Stimulated activated CD8-positive, alpha-beta memory T cell treated with anti-CD3 and anti-CD28 coated beads, Interleukin-4, amount 100 ng/mL, for 1 hour (primary cell): ENCODE results near the gene SUSD3.
"Not testable (repeated sequence)": the region's sequence is repeated elsewhere in the genome, so short reads cannot be mapped to it uniquely, and the experiment has no call there.

Experiments
- DNase-seq, 2 donors: peaks; one replicate each; pipeline ENCODE4 v3.0.0-alpha.2; 2020; ENCODE audit warnings: low read depth in 2 of 2, low spot score in 1 of 2

The SUSD3 gene

DNA sequence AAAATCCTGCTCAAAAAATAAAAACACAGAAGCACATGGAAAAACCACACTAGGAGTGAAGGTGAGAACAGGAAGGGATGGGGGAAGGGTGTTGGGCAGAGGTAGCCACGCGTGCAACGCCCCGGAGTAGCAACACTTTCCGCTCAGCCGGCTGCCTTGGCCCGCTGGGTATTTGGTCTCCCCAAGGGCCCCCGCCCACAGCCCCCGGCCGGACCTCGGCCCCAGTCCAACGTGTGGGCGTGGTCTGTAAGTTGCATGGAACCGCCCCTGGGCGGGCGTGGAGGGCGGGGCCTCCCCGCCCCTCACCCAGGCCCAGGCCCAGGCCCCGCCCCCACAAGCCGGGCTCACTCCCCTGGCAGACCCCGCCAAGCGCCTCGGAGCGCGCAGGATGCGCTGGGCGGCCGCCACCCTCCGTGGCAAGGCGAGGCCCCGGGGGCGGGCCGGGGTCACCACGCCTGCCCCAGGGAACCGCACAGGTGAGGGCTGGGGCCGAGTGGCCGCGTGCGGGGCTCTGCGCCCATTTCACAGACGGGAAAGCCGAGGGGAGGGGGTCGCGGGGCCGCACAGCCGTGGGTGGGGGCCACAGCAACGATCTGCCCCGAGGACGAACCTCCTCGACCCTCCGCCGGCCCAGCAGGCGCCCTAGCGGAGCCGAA lies at the start of gene SUSD3:
SUSD3 (plus strand) TSS at position 347 of the 656 bp plus-strand sequence; CDS start at position 389, 42 bp downstream.
- peak in 1 of 2 donors; percentile 25 for DNase-seq

DNA sequence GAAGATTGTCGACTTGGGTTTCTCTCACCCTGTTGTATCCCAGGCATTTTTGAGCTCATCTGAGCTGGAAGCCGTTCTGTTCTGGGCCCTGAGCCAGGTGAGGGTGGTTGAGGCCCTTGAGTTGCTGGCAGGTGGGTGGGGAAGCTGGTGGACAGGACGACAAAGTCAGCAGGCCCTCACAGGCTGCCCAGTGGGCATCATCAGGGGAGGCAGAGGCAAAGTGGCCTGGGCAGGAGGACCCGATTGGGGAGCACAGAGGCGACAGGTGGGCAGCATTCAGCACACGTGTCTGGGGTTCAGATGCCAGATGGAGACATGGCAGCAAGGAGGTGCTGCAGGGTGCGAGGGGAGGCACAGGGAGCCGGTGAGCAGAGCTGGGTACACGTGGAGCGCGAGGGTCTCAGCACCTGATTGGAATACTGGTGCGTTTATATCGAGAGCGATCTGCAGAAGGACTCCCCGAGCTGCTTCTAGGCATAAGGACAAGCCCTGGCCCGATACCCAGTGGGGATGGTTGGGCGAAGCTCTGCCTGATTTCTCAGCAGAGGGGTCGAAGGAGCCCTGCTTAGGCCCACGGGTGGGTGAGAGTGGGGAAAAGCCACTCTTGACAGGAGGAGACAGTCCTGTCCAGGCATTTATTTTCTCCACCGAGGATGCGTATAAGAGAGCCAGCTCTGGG lies 49.0 kb upstream of the SUSD3 start:
- DNase-seq: no peak

DNA sequence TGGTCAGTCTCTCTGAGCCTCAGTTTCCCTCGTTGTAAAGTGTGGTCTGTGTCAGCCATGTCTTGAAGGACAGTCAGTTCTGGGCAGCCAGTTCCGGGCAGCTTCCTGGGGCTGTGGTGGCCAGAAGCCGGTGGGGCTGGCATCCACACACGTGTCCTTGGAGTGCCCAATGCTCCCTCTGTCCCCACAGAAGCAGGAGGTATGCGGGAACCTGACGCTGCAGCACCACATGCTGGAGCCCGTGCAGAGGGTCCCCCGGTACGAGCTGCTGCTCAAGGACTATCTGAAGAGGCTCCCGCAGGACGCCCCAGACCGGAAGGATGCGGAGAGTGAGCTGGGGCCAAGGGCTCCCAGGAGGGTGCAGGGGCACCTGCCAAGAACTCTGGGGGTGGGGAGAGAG lies 48.4 kb upstream of the SUSD3 start:
- DNase-seq: no peak

DNA sequence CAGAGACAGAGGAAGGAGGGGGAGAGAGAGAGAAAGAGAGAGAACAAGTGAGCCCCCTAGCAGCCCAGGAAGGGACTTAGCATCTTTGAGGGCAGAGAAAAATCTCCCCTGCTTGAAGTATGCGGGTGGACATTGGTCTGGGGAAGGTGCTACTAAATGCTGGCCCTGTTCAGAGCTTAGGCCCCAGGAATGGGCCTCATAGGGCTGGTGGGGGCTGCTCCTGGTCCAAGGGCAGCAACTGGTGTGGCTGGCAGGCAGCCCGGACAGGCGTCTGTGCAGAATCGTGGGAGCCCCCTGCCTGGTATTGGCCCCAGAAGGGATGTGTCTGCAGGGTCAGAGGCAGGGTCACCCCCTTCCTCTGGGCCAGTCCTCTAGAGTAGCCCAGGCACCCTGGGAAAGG lies 47.8 kb upstream of the SUSD3 start:
- DNase-seq: no peak

DNA sequence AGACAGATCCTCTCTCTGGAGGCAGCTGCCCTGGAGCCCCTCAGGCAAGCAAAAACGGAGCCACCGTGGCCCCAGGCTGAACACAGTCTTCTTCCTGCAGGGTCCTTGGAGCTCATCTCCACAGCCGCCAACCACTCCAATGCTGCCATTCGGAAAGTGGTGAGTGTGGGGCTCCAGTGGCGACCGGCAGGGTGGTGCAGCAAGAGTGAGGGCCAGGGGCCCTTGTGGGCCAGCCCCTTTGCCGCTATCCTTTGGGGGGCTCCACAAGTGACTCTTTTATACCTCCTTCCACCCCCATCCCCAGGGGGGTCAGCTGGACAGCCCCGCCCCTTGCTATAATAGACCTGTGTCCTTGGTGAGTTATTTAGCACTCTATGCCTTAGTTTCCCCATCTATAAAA lies 47.4 kb upstream of the SUSD3 start:
- no peak for DNase-seq

DNA sequence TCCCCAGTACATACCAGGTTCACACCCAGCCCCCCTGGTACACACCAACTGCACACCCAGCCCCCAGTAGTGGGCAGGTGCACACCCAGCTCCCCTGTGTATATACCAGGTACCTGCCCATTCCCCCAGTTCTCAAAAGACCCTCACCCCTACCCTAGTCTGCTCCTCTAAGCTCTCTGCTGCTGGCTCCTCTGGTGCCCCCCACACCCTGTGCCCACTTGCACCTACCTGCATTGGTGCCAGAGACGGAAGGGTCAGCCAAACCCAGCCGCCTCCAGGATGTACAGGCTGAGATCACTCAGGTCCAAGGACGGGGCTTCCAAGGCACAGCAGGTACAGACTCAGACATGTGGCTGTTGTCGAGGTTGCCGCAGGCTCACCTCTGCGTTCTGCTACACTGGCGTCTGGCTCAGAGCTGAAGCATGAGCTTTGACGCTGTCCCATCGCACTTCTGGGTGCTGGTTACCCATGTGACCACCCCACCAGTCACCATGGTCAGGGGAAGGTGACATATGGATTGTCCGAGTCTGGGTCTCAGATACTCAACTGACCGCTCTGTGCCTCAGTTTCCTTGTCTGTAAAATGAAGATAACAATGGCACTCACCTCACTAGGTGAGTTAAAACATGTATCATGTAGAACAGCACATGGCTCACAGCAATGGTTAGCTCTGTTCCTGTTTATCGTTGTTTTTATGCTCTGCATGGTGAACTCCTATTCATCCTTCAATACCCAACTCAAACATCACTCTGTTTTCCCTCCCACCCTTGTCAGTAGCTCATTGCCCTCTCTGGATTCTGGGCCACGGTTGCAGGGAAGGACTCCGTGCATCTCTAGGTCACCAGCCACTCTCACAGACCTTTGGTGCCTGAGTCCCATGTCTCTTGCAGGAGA lies 45.3 kb upstream of the SUSD3 start:
- no peak for DNase-seq

DNA sequence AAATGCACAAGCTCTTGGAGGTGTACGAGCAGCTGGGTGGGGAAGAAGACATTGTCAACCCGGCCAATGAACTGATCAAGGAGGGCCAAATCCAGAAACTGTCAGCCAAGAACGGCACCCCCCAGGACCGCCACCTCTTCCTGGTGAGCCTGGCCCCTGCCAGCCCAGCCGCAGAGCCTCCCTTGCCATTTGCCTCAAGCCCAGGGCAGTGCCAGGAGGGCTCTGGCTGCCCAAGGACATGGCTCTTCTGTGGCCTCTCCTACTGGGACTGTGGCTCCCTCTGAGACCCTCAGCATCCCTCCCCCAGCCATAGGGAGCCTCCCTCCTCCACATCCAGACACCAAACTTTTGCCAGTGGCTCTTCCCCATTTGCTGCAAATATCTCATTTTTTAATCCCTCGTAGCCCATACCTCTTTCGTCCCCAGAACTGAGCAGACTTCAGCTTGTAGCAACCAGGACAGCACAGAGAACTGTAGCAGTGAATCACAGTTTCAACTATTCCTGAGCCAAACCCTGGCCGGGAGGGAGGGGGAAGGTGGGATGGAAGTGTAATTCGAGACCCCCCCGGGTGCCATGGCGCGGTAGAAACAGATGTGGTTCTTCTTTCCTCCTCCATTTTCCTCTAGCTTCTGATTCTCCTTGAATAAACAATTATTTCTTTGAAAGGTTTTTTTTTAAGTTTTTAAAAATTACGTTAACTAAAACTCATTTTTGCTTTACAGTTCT lies 44.5 kb upstream of the SUSD3 start:
- no peak for DNase-seq

DNA sequence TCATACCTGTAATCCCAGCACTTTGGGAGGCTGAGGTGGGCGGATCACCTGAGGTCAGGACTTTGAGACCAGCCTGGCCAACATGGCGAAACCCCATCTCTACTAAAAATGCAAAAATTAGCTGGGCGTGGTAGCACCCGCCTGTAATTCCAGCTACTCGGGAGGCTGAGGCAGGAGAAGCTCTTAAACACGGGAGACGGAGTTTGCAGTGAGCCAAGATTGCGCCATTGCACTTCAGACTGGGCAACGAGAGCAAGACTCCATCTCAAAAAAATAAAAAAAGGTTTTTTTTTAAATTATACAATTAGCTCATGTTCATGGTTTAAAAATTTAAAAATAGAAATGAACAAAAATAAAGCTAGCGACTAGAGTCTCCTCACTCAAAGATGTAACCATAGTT lies 43.3 kb upstream of the SUSD3 start:
- not testable (repeated sequence) for DNase-seq

DNA sequence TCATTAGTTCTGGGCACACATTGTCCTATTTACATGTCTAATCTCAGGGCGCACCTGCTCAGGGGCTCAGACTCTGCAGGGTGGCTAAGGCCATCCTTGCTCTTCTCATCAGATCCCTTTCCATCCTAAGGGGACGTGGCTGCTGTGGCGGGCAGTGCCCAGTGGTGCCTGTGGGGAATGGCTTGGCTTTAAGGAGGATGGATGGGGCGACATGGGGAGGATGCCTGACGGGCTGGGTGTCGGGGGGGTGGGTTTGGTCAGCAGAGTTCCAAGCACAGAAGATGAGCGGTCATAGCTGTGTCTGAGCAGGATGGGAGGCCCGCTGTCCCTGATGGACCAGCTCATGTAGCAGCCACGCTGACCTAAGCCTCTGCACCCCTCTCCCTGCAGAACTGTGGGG lies 40.9 kb upstream of the SUSD3 start:
- DNase-seq: no peak

DNA sequence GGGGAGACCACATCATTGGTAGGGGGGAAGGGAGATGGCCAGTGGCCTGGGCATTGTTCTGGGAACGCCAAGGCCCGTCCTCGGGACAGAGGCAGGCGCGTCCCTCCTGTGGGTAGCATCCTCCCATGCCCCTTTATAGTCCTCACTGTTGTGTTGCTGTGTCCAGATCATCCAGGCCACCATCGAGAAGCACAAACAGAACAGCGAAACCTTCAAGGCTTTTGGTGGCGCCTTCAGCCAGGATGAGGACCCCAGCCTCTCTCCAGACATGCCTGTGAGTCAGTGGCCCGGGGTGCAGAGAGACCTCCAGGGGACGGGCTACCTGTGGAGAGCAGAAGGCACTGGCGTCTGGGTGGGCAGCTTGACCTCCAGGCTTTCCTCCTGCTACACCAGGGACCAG lies 38.4 kb upstream of the SUSD3 start:
- DNase-seq: no peak

DNA sequence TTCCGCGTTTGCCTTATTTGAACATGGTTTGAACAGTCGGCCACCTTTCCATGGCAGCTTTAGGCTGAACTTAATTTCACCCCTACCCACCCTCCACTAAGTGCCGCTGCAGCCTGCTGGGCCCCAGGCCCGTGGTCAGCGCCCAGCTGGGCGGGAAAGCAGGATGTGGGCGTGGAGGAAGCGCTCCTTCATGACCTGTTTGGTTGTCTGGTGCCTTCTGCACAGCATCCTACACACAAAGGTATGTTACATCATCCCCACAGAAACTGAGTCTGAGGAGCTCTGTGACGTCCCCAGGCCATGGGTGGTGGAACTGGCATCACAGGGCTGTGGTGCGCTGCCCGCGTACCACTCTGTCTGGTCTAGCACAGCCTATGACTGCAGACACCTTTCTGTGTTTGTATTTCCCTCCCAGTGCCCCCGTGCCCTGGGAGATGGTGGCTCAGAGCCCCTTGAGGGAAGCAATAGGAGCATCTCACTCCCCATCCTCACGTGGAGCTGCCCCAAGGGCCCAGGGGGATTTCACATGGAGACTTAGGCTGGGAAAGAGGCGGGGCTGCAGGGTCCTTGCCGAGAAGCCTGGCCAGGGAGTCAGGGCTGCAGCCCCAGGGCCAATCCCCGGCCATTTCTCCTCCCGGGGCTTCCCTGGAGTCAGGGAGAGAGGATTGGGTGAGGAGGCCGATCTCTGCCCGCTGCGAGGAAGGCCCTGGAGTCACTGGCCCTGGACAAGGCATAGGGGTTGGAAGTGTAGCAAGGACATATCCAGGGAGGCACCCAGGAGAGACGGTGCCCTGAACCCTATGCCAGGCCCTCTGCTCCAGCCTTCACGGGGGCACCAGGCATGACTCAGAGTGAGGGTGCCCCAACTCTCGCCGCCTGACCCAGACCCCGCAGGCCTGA lies 37.5 kb upstream of the SUSD3 start:
- no peak for DNase-seq

DNA sequence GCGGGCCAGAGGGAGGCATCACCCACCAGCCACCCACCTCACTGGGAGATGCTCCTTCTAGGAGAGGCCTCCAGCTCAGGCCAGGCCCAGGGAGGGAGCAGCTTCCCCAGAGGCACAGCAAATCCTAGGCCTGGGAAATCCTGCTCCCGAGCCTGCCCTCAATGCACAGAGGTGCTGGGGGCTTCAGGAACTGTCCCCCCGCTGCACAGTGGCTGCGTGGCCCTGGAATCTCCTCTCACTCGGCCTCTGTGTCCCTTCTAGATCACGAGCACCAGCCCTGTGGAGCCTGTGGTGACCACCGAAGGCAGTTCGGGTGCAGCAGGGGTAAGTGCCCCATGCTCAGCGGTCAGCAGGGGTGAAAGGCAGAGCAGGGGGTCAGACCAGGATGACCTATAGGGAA lies 36.4 kb upstream of the SUSD3 start:
- no peak for DNase-seq

DNA sequence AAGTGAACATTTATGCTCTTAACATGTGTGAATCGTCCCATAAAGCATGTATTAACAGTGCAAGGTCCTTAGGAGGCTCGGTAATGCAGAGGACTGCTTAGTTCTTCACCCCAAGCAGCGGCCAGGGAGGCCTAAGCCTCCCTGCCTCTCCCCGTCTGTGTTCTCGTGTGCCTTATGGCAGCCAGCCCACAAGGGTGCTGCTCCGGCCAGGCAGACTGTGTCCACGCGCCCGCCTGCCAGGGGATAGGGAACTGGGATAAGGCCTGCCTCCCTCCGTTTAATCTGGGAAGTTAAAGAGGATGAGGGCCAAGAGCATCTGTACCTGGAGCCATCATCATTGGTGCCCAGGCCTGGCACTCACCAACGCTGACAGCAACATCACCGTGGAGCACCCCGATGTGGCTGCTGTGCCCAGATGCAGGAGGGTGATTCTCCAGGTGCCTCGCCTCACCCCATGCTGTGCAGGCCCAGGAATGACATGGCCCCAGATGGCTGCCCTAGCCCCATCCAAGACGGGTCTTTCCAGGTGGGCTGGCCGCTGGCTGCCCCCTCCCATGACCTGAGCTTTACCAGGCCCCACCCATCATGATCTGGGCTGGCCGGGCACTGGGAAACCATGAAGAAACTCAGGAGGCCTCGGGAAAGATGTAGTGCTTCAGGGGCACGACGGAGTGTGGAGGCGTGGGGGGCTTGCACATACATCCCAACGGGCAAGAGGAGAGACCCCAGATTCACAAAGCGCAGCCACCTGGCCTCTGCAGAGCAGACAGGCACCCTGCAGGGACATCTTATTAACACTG lies 35.6 kb upstream of the SUSD3 start:
- DNase-seq: no peak

DNA sequence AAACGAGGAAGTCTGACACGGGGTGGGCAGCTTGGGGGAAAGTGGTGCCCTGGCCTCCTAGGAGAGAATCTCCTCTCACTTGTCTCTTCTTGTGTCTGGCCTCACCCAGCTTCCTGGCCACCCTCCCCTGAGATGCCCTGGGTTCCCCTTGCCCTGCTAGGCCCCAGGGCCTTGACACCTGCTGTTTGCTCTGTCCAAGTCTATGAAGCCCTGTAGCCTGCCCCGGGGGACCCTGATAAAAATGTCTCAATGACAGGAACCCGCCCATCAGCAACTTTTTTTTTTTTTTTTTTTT lies 35.0 kb upstream of the SUSD3 start:
- no peak for DNase-seq

DNA sequence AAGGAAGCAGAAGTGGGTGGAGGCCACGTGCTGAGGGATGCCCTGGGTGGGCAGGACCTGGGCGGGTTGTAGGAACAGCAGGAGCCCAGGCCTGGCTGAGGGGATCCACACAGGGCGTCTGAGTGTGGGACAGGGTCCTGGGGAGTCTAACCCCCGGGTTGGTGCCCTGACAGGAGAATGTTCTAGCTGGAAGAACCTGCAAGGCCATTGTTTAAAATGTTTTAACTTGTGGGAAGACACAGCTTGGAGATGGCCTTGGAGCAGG lies 33.9 kb upstream of the SUSD3 start:
- DNase-seq: no peak

DNA sequence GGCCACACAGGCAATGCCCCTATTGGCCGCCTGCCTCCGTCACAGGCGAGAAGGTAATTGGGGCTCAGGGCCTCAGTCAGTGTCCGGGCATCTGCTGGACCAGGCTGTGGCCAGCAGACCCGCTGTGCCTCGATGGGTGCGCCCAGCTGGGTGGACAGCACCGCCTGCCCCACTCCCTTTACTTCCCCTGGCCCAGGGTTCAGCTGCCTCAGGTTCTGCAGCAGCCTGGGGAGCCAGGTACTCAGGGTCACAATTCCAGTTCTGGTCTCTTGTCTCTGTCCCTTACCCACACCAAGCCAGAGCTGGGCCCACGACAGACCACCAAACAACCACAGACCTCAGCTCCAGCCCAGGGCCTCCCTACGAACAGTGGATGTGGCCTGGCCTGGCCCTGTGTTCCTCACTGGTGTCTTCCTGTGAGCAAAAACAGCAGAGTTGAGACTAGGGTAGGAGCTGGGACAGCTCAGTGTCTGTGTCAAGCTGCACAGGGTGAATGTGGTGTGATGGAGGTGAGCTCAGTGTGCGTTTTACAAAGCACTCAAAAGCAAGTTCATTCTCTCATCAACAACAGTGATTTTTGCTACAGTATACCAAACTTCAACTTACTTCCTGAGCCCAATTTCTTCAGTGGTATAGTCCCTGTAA lies 33.4 kb upstream of the SUSD3 start:
- DNase-seq: no peak

DNA sequence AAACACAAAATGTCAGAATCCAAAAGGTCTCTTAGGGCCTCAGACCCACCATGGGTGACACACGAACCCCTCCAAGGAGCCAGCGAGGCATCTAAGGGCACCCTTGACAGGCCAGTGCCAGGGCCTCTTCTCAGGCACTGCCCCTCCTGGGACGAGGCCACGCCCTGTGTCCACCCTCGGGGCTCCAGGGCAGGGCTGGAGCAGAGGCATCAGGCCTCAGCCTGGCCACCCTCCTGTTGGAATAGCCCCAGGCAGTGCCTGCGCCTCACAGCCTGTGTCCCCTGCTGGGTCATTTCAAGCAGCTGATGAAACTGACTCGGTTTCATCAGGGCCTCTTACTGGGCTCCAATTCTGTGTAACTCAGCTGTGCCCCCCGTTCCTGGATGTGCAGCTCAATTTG lies 32.8 kb upstream of the SUSD3 start:
- no peak for DNase-seq

DNA sequence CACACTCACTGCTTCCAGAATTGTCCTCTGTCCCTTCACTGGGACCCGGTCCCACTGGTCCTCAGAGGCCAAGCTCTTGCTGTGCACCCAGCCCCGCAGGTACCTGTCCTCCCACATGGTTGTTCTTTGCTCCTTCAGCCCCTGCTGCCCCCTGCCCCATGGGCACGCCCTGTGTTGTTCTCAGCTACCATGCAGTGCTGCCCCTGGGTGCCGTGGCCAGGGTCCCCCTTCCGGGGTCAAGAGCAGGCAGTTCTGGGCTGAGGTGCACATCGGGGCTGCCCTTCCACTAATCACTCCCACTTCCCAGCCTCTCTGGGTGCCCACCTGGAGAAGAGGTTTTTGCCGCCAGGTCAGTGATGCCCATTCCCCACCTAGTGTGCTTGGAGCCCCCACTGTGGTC lies 31.9 kb upstream of the SUSD3 start:
- DNase-seq: no peak

DNA sequence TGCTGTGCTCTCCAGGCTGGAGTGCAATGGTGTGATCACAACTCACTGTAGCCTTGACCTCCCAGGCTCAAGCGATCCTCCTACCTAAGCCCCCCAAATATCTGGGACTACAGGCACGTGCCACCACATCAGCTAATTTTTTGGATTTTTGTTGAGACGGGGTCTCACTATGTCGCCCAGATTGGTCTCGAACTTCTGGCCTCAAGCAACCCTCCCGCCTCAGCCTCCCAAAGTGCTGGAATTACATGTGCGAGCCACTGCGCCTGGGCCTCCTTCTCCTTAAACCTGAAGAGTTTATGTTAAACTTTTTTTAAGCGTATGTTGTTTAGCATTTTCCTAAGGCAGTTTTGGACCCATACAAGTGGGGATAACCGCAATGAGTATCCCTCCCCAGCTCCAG lies 30.8 kb upstream of the SUSD3 start:
- DNase-seq: no peak
